Gastrocnemius medialis (tissue), 4 donors: ENCODE measurements around the gene ARRDC4.

ENCODE experiments used
- CTCF ChIP-seq, 5 experiments: fragments of 450-650 bp in 3 of 5; fragments of 200-600 bp in 2 of 5; sonication (generic) in 2 of 5; IDR thresholded peaks in 4 of 5; conservative IDR thresholded peaks in 1 of 5; 1 replicate in 4 of 5; 2 replicates in 1 of 5; pipeline ENCODE4 v1.5.1; 2016 to 2019; ENCODE audit warnings: antibody characterized with exemption in 5 of 5, mild to moderate bottlenecking in 3 of 5, moderate library complexity in 3 of 5
- POLR2A ChIP-seq, 2 donors: fragments of 450-650 bp; IDR thresholded peaks; one replicate each; pipeline ENCODE4 v1.6.1; 2017; ENCODE audit warnings: antibody characterized with exemption in 2 of 2, mild to moderate bottlenecking in 2 of 2, moderate library complexity in 2 of 2

GRCh38 chr15:98012354-98012753 lies 51.9 kb downstream of the ARRDC4 start:
- no peak for TF ChIP-seq CTCF (IDR thresholded peaks at IDR 0.05 in 4 of 5, conservative IDR thresholded peaks at IDR 0.05 in 1 of 5)
- TF ChIP-seq POLR2A (IDR thresholded peaks at IDR 0.05) = no peak
